CD4-positive, alpha-beta T cell (primary cell): ENCODE measurements around the gene PADI1. TPM values are rescaled to one million over a fixed set of nuclear protein-coding genes. Genes with fewer than 3 reads are reported as not detected.
"Not testable (repeated sequence)": the region's sequence is repeated elsewhere in the genome, so short reads cannot be mapped to it uniquely, and the experiment has no call there.

Experiments
- ATAC-seq: fragments of 200-7000 bp; cut with Tn5 transposase; one replicate; pipeline ENCODE4 v1.10.0; 2022; ENCODE audit warnings: mild to moderate bottlenecking; ENCODE audit not compliant: poor library complexity
- CTCF ChIA-PET: fragments of 350-600 bp; sonication (Branson Sonifier 250); formaldehyde crosslinking; loops from one replicate; lab custom pipeline; 2021; ENCODE audit warnings: antibody characterized with exemption, inconsistent platforms; lab: Charles Lee
- POLR2A ChIA-PET: fragments of 350-600 bp; sonication (Branson Sonifier 250); formaldehyde crosslinking; loops from one replicate; lab custom pipeline; 2021; ENCODE audit warnings: antibody characterized with exemption, inconsistent platforms; lab: Charles Lee
- DNase-seq, 14 experiments: peaks; one replicate each; pipeline ENCODE4 v3.0.0-alpha.2; 2013 to 2020; ENCODE audit warnings: mixed read lengths in 2 of 14
- H3K27ac ChIP-seq, 2 donors: one replicate each; pipeline versions ENCODE4 v1.5.1 to v1.7.0; 2013; ENCODE audit warnings: low read length in 2 of 2, low read depth in 1 of 2, mild to moderate bottlenecking in 1 of 2
- H3K27me3 ChIP-seq, 2 experiments: 1 replicate in 1 of 2; 2 replicates in 1 of 2; pipeline versions ENCODE4 v1.6.1 to v1.7.0; 2013; ENCODE audit warnings: low read length in 2 of 2, control low read depth in 1 of 2, mild to moderate bottlenecking in 1 of 2, moderate library complexity in 1 of 2; ENCODE audit not compliant: insufficient read depth in 2 of 2, control insufficient read depth in 1 of 2
- H3K36me3 ChIP-seq: one replicate; pipeline ENCODE4 v1.6.1; 2013; ENCODE audit warnings: low read length, control low read depth; ENCODE audit not compliant: insufficient read depth
- H3K4me1 ChIP-seq: one replicate; pipeline ENCODE4 v1.6.1; 2013; ENCODE audit warnings: low read length, control low read depth; ENCODE audit not compliant: insufficient read depth
- H3K4me3 ChIP-seq: one replicate; pipeline ENCODE4 v1.5.1; 2013; ENCODE audit warnings: mild to moderate bottlenecking, low read length, moderate library complexity
- H3K9me3 ChIP-seq, 2 experiments: 1 replicate in 1 of 2; 2 replicates in 1 of 2; pipeline versions ENCODE4 v1.6.1 to v1.7.0; 2013; ENCODE audit warnings: low read length in 2 of 2, mild to moderate bottlenecking in 2 of 2, control low read depth in 1 of 2, moderate library complexity in 1 of 2; ENCODE audit not compliant: control insufficient read depth in 1 of 2, insufficient read depth in 1 of 2
- H3K27ac Mint-ChIP-seq: one replicate; pipeline ENCODE4 v1.8.0; 2020; ENCODE audit warnings: mixed read lengths
- H3K27me3 Mint-ChIP-seq: one replicate; pipeline ENCODE4 v1.8.0; 2021; ENCODE audit warnings: mixed read lengths
- H3K36me3 Mint-ChIP-seq: one replicate; pipeline ENCODE4 v1.8.0; 2021; ENCODE audit warnings: low read depth, mixed read lengths
- H3K4me1 Mint-ChIP-seq: one replicate; pipeline ENCODE4 v1.8.0; 2021; ENCODE audit warnings: low read depth, mixed read lengths
- H3K4me3 Mint-ChIP-seq: one replicate; pipeline ENCODE4 v1.8.0; 2020; ENCODE audit warnings: mild to moderate bottlenecking, mixed read lengths
- H3K9me3 Mint-ChIP-seq: one replicate; pipeline ENCODE4 v1.8.0; 2020; ENCODE audit warnings: mixed read lengths
- intact Hi-C, 2 experiments: fragments of 100-400 bp; cut with DNase I in 1 of 2; cut with micrococcal nuclease in 1 of 2; formaldehyde crosslinking; loops; one replicate each; pipeline versions ENCODE4 v1.15.1 to v1.9.0; 2023 to 2025; cut with DNase I, micrococcal nuclease
- total RNA-seq, 174 experiments: library from RNA in 2 of 174; stranded (reverse) in 2 of 174; gene quantifications; one replicate each; pipeline ENCODE4 v1.2.3 and lab custom pipeline; 2021 to 2026
- TF ChIP-seq, protein P1 (sequence below): fragments of 200-600 bp; IDR thresholded peaks from one replicate; pipeline ENCODE4 v1.8.0; 2022; ENCODE audit warnings: antibody characterized with exemption, mild to moderate bottlenecking

Gene PADI1
- total RNA-seq, 2 experiments from 2014 or later = not detected

- H3K27me3 Mint-ChIP-seq = no peaks in the 10 kb centered on the region
These were observed 32.0 kb downstream of the PADI1 start for GRCh38 chr1:17236779-17237560.

DNA sequence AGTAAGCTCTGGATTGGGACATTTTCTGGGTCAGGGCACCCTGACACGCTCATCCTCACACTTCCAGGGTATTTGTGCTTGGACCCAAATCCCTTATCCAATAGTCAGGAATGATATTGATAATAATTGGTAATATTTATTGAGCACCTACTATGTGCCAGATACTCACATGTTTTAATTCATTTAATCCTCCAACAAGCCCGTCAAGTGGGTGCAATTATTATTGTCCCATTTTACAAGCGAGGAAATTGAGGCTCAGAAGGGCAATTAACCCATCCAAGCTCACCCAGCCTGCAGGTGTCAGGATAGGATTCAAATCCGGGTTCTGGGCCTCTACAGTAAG, 32.6 kb downstream of the PADI1 start:
- no peaks in the 10 kb centered on the region for H3K36me3 ChIP-seq
- Mint-ChIP-seq H3K36me3 (no peaks in the 10 kb centered on the region), H3K9me3 (no peaks in the 10 kb centered on the region), H3K27ac (no peak overlapping the region), H3K27me3 (no peaks in the 10 kb centered on the region), H3K4me3 (no peak overlapping the region), H3K4me1 (peaks cover 5% of the 10 kb centered on the region)
- H3K27ac ChIP-seq = no peak overlapping the region
- intact Hi-C loops = loop anchor here (1.0 to 5.0 kb wide), 3 partner anchors 112 to 285 kb away; no protein-coding TSS in a partner anchor
- DNase-seq = no peak
- no peak for ATAC-seq
- no peaks in the 10 kb centered on the region for H3K27me3 ChIP-seq
- H3K4me3 ChIP-seq = no peak overlapping the region
- CTCF ChIA-PET = interaction anchor here (2.6 kb wide), 1 partner anchor 111 kb away, joined by 37 read pairs; no protein-coding TSS in a partner anchor
- TF ChIP-seq, protein P1, sequence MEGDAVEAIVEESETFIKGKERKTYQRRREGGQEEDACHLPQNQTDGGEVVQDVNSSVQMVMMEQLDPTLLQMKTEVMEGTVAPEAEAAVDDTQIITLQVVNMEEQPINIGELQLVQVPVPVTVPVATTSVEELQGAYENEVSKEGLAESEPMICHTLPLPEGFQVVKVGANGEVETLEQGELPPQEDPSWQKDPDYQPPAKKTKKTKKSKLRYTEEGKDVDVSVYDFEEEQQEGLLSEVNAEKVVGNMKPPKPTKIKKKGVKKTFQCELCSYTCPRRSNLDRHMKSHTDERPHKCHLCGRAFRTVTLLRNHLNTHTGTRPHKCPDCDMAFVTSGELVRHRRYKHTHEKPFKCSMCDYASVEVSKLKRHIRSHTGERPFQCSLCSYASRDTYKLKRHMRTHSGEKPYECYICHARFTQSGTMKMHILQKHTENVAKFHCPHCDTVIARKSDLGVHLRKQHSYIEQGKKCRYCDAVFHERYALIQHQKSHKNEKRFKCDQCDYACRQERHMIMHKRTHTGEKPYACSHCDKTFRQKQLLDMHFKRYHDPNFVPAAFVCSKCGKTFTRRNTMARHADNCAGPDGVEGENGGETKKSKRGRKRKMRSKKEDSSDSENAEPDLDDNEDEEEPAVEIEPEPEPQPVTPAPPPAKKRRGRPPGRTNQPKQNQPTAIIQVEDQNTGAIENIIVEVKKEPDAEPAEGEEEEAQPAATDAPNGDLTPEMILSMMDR = no peak
- POLR2A ChIA-PET = no interaction called here
- H3K4me1 ChIP-seq = peaks cover 4% of the 10 kb centered on the region
- no peaks in the 10 kb centered on the region for H3K9me3 ChIP-seq

More at GRCh38 chr1:17236779-17237560, 32.0 kb downstream of the PADI1 start:
- POLR2A ChIA-PET = no interaction called here
- TF ChIP-seq, protein P1 = peak; percentile 84
- Histone ChIP-seq H3K36me3 (no peaks in the 10 kb centered on the region), H3K9me3 (no peaks in the 10 kb centered on the region), H3K4me1 (peaks cover 4% of the 10 kb centered on the region), H3K4me3 (no peak overlapping the region), H3K27ac (no peak overlapping the region), H3K27me3 (no peaks in the 10 kb centered on the region)
- Mint-ChIP-seq H3K4me3 (no peak overlapping the region), H3K36me3 (no peaks in the 10 kb centered on the region), H3K9me3 (no peaks in the 10 kb centered on the region), H3K4me1 (peaks cover 5% of the 10 kb centered on the region), H3K27ac (no peak overlapping the region)
- CTCF ChIA-PET = interaction anchor here (0.6 to 2.6 kb wide), 2 partner anchors 107 to 111 kb away, joined by 3 to 37 read pairs; no protein-coding TSS in a partner anchor
- intact Hi-C loops = loop anchor here (1.0 to 5.0 kb wide), 3 partner anchors 112 to 285 kb away; no protein-coding TSS in a partner anchor
- DNase-seq = peak; percentile 74 to 92 (median 87)
- ATAC-seq = peak; percentile 69

- intact Hi-C loops = loop anchor here in 1 of 2 experiments (5.0 kb wide), 2 partner anchors 177 to 287 kb away; no protein-coding TSS in a partner anchor
- Histone ChIP-seq H3K4me3 (no peak overlapping the region), H3K4me1 (peaks cover 4% of the 10 kb centered on the region), H3K36me3 (no peaks in the 10 kb centered on the region), H3K9me3 (no peaks in the 10 kb centered on the region), H3K27ac (no peak overlapping the region), H3K27me3 (peaks cover 0 to 2% of the 10 kb centered on the region in 2 experiments)
- Mint-ChIP-seq H3K4me3 (no peak overlapping the region), H3K4me1 (peaks cover 5% of the 10 kb centered on the region), H3K36me3 (no peaks in the 10 kb centered on the region), H3K9me3 (no peaks in the 10 kb centered on the region), H3K27ac (no peak overlapping the region), H3K27me3 (peaks cover 6% of the 10 kb centered on the region)
- CTCF ChIA-PET = interaction anchor here (1.0 to 2.0 kb wide), 2 partner anchors 114 to 117 kb away, joined by 3 to 7 read pairs; no protein-coding TSS in a partner anchor
- POLR2A ChIA-PET = no interaction called here
- DNase-seq (peak in 3 of 14 experiments; percentile 19 to 37 (median 23)), ATAC-seq (no peak)
- TF ChIP-seq, protein P1 = no peak
These were observed 34.5 kb downstream of the PADI1 start for GRCh38 chr1:17239420-17239819.

DNA sequence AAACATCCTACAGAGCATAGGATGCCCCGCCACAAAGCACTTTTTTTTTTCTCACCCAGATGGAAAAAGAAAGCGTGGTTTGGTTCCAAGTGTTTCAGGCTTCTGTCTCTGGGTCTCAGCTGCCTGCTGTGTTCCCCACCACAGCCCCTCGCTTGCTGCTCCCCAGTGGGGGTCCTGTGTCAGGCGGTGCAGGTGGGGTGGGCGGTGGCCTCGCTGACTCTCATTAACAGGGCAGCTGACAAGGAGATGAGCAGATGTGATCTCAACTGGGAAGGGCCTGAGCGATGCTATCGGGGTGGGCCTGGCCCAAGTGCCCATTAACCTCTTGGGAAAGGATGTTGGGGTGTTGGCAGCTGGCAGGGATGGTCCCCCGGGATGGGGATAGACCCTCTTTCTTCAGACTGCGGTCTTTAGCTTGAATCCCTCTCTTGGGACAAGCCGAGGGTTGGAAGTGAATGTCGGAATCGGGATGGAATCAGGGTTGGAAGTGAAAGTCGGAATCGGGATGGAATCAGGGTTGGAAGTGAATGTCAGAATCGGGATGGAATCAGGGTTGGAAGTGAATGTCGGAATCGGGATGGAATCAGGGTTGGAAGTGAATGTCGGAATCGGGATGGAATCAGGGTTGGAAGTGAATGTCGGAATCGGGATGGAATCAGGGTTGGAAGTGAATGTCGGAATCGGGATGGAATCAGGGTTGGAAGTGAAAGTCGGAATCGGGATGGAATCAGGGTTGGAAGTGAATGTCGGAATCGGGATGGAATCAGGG, 36.3 kb downstream of the PADI1 start:
- H3K27me3 ChIP-seq, POLR2A ChIA-PET, H3K9me3 ChIP-seq, H3K27me3 Mint-ChIP-seq, H3K27ac Mint-ChIP-seq, H3K4me3 Mint-ChIP-seq, H3K36me3 ChIP-seq, H3K4me3 ChIP-seq, H3K4me1 ChIP-seq, DNase-seq, H3K9me3 Mint-ChIP-seq, H3K27ac ChIP-seq, ATAC-seq, H3K36me3 Mint-ChIP-seq, intact Hi-C loops, H3K4me1 Mint-ChIP-seq: not testable (repeated sequence)
- CTCF ChIA-PET = interaction anchor here (2.0 kb wide), 1 partner anchor 116 kb away, joined by 7 read pairs; no protein-coding TSS in a partner anchor

DNA sequence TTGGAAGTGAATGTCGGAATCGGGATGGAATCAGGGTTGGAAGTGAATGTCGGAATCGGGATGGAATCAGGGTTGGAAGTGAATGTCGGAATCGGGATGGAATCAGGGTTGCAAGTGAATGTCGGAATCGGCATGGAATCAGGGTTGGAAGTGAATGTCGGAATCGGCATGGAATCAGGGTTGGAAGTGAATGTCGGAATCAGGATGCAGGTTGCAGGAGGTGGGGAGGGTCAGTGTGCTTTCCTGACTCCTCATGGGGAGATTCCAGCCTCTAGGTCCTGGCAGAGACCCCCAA, 36.8 kb downstream of the PADI1 start:
- intact Hi-C loops, H3K9me3 Mint-ChIP-seq, H3K27ac ChIP-seq, H3K27ac Mint-ChIP-seq, H3K27me3 Mint-ChIP-seq, H3K36me3 ChIP-seq, H3K9me3 ChIP-seq, H3K36me3 Mint-ChIP-seq, H3K27me3 ChIP-seq, H3K4me3 ChIP-seq, CTCF ChIA-PET, H3K4me1 ChIP-seq, H3K4me1 Mint-ChIP-seq, ATAC-seq, H3K4me3 Mint-ChIP-seq, POLR2A ChIA-PET, DNase-seq: not testable (repeated sequence)
